Loucy (cell line): ENCODE data around the gene TSGA10.

ENCODE experiments used
- EZH2phosphoT487 ChIP-seq: fragments of 200-600 bp; IDR thresholded peaks from 2 replicates; pipeline ENCODE4 v1.6.1; 2018; ENCODE audit warnings: antibody characterized with exemption, mild to moderate bottlenecking, moderate library complexity, borderline replicate concordance
- TF ChIP-seq, protein P1 (sequence below): fragments of 200-600 bp; sonication (generic); conservative IDR thresholded peaks from 2 replicates; pipeline ENCODE4 v1.5.1; 2014; ENCODE audit warnings: mild to moderate bottlenecking, antibody characterized with exemption, low read length

DNA sequence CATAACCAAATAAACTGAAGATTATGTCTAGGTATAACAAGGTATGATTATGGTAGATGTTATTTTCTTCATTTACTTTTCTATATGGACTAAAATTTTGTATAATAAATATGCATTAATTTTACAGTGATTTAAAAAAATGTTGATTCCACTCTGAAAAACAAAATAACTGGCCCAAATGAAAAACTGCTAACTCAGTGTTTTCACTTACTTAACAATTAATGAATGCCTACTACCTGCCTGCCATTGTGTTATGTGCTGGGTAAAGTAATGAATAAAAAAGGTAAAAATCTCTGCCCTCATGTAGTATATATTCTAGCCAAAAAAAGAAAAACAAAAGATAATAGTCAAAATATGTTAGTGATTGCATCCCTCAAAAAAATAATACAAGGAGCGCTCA is 42.8 kb downstream of the TSGA10 start:
- TF ChIP-seq, protein P1, sequence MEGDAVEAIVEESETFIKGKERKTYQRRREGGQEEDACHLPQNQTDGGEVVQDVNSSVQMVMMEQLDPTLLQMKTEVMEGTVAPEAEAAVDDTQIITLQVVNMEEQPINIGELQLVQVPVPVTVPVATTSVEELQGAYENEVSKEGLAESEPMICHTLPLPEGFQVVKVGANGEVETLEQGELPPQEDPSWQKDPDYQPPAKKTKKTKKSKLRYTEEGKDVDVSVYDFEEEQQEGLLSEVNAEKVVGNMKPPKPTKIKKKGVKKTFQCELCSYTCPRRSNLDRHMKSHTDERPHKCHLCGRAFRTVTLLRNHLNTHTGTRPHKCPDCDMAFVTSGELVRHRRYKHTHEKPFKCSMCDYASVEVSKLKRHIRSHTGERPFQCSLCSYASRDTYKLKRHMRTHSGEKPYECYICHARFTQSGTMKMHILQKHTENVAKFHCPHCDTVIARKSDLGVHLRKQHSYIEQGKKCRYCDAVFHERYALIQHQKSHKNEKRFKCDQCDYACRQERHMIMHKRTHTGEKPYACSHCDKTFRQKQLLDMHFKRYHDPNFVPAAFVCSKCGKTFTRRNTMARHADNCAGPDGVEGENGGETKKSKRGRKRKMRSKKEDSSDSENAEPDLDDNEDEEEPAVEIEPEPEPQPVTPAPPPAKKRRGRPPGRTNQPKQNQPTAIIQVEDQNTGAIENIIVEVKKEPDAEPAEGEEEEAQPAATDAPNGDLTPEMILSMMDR = no peak
- TF ChIP-seq EZH2phosphoT487 = no peak
